Parathyroid adenoma (tissue), 2 donors: Measurements from ENCODE around the gene RCL1.

Experiments used
- H2AFZ ChIP-seq: fragments of 300-600 bp; sonication (generic); one replicate; pipeline ENCODE4 v1.7.0; 2017; ENCODE audit warnings: antibody characterized with exemption, mild to moderate bottlenecking
- H3K27ac ChIP-seq: fragments of 300-600 bp; sonication (generic); one replicate; pipeline ENCODE4 v1.7.0; 2017
- H3K27me3 ChIP-seq: fragments of 300-600 bp; sonication (generic); one replicate; pipeline ENCODE4 v1.7.0; 2017; ENCODE audit warnings: low read length; ENCODE audit not compliant: control insufficient read depth, insufficient read depth
- H3K36me3 ChIP-seq: fragments of 300-600 bp; sonication (generic); one replicate; pipeline ENCODE4 v1.7.0; 2017; ENCODE audit warnings: low read length; ENCODE audit not compliant: control insufficient read depth, insufficient read depth
- H3K4me1 ChIP-seq: fragments of 300-600 bp; sonication (generic); one replicate; pipeline ENCODE4 v1.7.0; 2017; ENCODE audit warnings: control low read depth
- H3K4me2 ChIP-seq: fragments of 300-600 bp; sonication (generic); one replicate; pipeline ENCODE4 v1.7.0; 2017; ENCODE audit warnings: low read length
- H3K4me3 ChIP-seq: fragments of 300-600 bp; sonication (generic); one replicate; pipeline ENCODE4 v1.7.0; 2017; ENCODE audit warnings: low read depth, low read length
- H3K79me2 ChIP-seq: fragments of 300-600 bp; sonication (generic); one replicate; pipeline ENCODE4 v1.7.0; 2017; ENCODE audit warnings: control low read depth
- H3K9ac ChIP-seq: fragments of 300-600 bp; sonication (generic); one replicate; pipeline ENCODE4 v1.7.0; 2017; ENCODE audit warnings: mild to moderate bottlenecking
- H3K9me3 ChIP-seq: fragments of 300-600 bp; sonication (generic); one replicate; pipeline ENCODE4 v1.7.0; 2017; ENCODE audit warnings: low read length; ENCODE audit not compliant: control insufficient read depth
- CTCF ChIP-seq: fragments of 300-600 bp; sonication (generic); IDR thresholded peaks from one replicate; pipeline ENCODE4 v1.7.0; 2017; ENCODE audit warnings: antibody characterized with exemption, mild to moderate bottlenecking
- donor health status: primary hyperparathyroidism.

Gene RCL1

GRCh38 chr9:4796530-4796929, 3.8 kb downstream of the RCL1 start:
- H2AFZ ChIP-seq: no peak overlapping the region
- H3K36me3 ChIP-seq: no peaks in the 10 kb centered on the region
- H3K4me3 ChIP-seq: no peak overlapping the region
- no peak overlapping the region for H3K9ac ChIP-seq
- H3K27me3 ChIP-seq: no peaks in the 10 kb centered on the region
- no peak overlapping the region for H3K4me2 ChIP-seq
- peaks cover 4% of the 10 kb centered on the region for H3K79me2 ChIP-seq
- no peaks in the 10 kb centered on the region for H3K9me3 ChIP-seq
- no peak for TF ChIP-seq CTCF
- H3K4me1 ChIP-seq: peaks cover 11% of the 10 kb centered on the region
- H3K27ac ChIP-seq: no peak overlapping the region

- Histone ChIP-seq H3K27ac (no peak overlapping the region), H3K79me2 (peaks cover 4% of the 10 kb centered on the region), H3K4me2 (no peak overlapping the region), H3K9me3 (no peaks in the 10 kb centered on the region), H2AFZ (no peak overlapping the region), H3K4me3 (no peak overlapping the region), H3K4me1 (peaks cover 11% of the 10 kb centered on the region), H3K27me3 (no peaks in the 10 kb centered on the region), H3K36me3 (no peaks in the 10 kb centered on the region), H3K9ac (no peak overlapping the region)
- TF ChIP-seq CTCF: peak; percentile 44
Measured at GRCh38 chr9:4796988-4797853, 4.5 kb downstream of the RCL1 start.

- Histone ChIP-seq H3K9me3 (no peaks in the 10 kb centered on the region), H3K27me3 (no peaks in the 10 kb centered on the region)
Measured at GRCh38 chr9:4797854-4798150, 5.1 kb downstream of the RCL1 start.

GRCh38 chr9:4798281-4799032, 5.7 kb downstream of the RCL1 start:
- Histone ChIP-seq H3K4me3 (no peak overlapping the region), H3K4me1 (peaks cover 11% of the 10 kb centered on the region), H2AFZ (no peak overlapping the region), H3K27ac (peak overlapping the region; percentile 4), H3K27me3 (no peaks in the 10 kb centered on the region), H3K4me2 (no peak overlapping the region), H3K36me3 (no peaks in the 10 kb centered on the region), H3K79me2 (peaks cover 4% of the 10 kb centered on the region), H3K9me3 (no peaks in the 10 kb centered on the region), H3K9ac (no peak overlapping the region)
- no peak for TF ChIP-seq CTCF

More at GRCh38 chr9:4797854-4798150, 5.1 kb downstream of the RCL1 start:
- Histone ChIP-seq H3K4me2 (no peak overlapping the region), H3K4me1 (peaks cover 11% of the 10 kb centered on the region), H3K36me3 (no peaks in the 10 kb centered on the region), H3K4me3 (no peak overlapping the region), H3K9ac (no peak overlapping the region), H2AFZ (no peak overlapping the region), H3K27ac (peak overlapping the region; percentile 4), H3K79me2 (peaks cover 4% of the 10 kb centered on the region)
- TF ChIP-seq CTCF: no peak
